CD4-positive, alpha-beta T cell (primary cell): Measurements from ENCODE around the gene AOC2. TPM values are rescaled to one million over a fixed set of nuclear protein-coding genes. Genes with fewer than 3 reads are reported as not detected.

Experiments
- ATAC-seq: fragments of 200-7000 bp; cut with Tn5 transposase; one replicate; pipeline ENCODE4 v1.10.0; 2022; ENCODE audit warnings: mild to moderate bottlenecking; ENCODE audit not compliant: poor library complexity
- CTCF ChIA-PET: fragments of 350-600 bp; sonication (Branson Sonifier 250); formaldehyde crosslinking; loops from one replicate; lab custom pipeline; 2021; ENCODE audit warnings: antibody characterized with exemption, inconsistent platforms; lab: Charles Lee
- POLR2A ChIA-PET: fragments of 350-600 bp; sonication (Branson Sonifier 250); formaldehyde crosslinking; loops from one replicate; lab custom pipeline; 2021; ENCODE audit warnings: antibody characterized with exemption, inconsistent platforms; lab: Charles Lee
- DNase-seq, 14 experiments: peaks; one replicate each; pipeline ENCODE4 v3.0.0-alpha.2; 2013 to 2020; ENCODE audit warnings: mixed read lengths in 2 of 14
- H3K27ac ChIP-seq, 2 donors: one replicate each; pipeline versions ENCODE4 v1.5.1 to v1.7.0; 2013; ENCODE audit warnings: low read length in 2 of 2, low read depth in 1 of 2, mild to moderate bottlenecking in 1 of 2
- H3K27me3 ChIP-seq, 2 experiments: 1 replicate in 1 of 2; 2 replicates in 1 of 2; pipeline versions ENCODE4 v1.6.1 to v1.7.0; 2013; ENCODE audit warnings: low read length in 2 of 2, control low read depth in 1 of 2, mild to moderate bottlenecking in 1 of 2, moderate library complexity in 1 of 2; ENCODE audit not compliant: insufficient read depth in 2 of 2, control insufficient read depth in 1 of 2
- H3K36me3 ChIP-seq: one replicate; pipeline ENCODE4 v1.6.1; 2013; ENCODE audit warnings: low read length, control low read depth; ENCODE audit not compliant: insufficient read depth
- H3K4me1 ChIP-seq: one replicate; pipeline ENCODE4 v1.6.1; 2013; ENCODE audit warnings: low read length, control low read depth; ENCODE audit not compliant: insufficient read depth
- H3K4me3 ChIP-seq: one replicate; pipeline ENCODE4 v1.5.1; 2013; ENCODE audit warnings: mild to moderate bottlenecking, low read length, moderate library complexity
- H3K9me3 ChIP-seq, 2 experiments: 1 replicate in 1 of 2; 2 replicates in 1 of 2; pipeline versions ENCODE4 v1.6.1 to v1.7.0; 2013; ENCODE audit warnings: low read length in 2 of 2, mild to moderate bottlenecking in 2 of 2, control low read depth in 1 of 2, moderate library complexity in 1 of 2; ENCODE audit not compliant: control insufficient read depth in 1 of 2, insufficient read depth in 1 of 2
- H3K27ac Mint-ChIP-seq: one replicate; pipeline ENCODE4 v1.8.0; 2020; ENCODE audit warnings: mixed read lengths
- H3K27me3 Mint-ChIP-seq: one replicate; pipeline ENCODE4 v1.8.0; 2021; ENCODE audit warnings: mixed read lengths
- H3K36me3 Mint-ChIP-seq: one replicate; pipeline ENCODE4 v1.8.0; 2021; ENCODE audit warnings: low read depth, mixed read lengths
- H3K4me1 Mint-ChIP-seq: one replicate; pipeline ENCODE4 v1.8.0; 2021; ENCODE audit warnings: low read depth, mixed read lengths
- H3K4me3 Mint-ChIP-seq: one replicate; pipeline ENCODE4 v1.8.0; 2020; ENCODE audit warnings: mild to moderate bottlenecking, mixed read lengths
- H3K9me3 Mint-ChIP-seq: one replicate; pipeline ENCODE4 v1.8.0; 2020; ENCODE audit warnings: mixed read lengths
- CTCF ChIP-seq: fragments of 200-600 bp; IDR thresholded peaks from one replicate; pipeline ENCODE4 v1.8.0; 2022; ENCODE audit warnings: antibody characterized with exemption, mild to moderate bottlenecking
- intact Hi-C, 2 experiments: fragments of 100-400 bp; cut with DNase I in 1 of 2; cut with micrococcal nuclease in 1 of 2; formaldehyde crosslinking; loops; one replicate each; pipeline versions ENCODE4 v1.15.1 to v1.9.0; 2023 to 2025; cut with DNase I, micrococcal nuclease
- total RNA-seq, 174 experiments: library from RNA in 2 of 174; stranded (reverse) in 2 of 174; gene quantifications; one replicate each; pipeline ENCODE4 v1.2.3 and lab custom pipeline; 2021 to 2026

The AOC2 gene
- total RNA-seq, 2 experiments from 2014 or later = 2.5 to 2.9 TPM

GRCh38 chr17:42857389-42857788, 13.0 kb downstream of the AOC2 start:
- Histone ChIP-seq H3K4me3 (no peak overlapping the region), H3K4me1 (no peaks in the 10 kb centered on the region), H3K27me3 (peaks cover 0 to 2% of the 10 kb centered on the region in 2 experiments), H3K36me3 (no peaks in the 10 kb centered on the region), H3K9me3 (no peaks in the 10 kb centered on the region), H3K27ac (no peak overlapping the region)
- ChIA-PET POLR2A (no interaction called here), CTCF (no interaction called here)
- DNase-seq (no peak), ATAC-seq (no peak)
- Mint-ChIP-seq H3K27ac (no peak overlapping the region), H3K9me3 (no peaks in the 10 kb centered on the region), H3K4me3 (no peak overlapping the region), H3K36me3 (no peaks in the 10 kb centered on the region), H3K4me1 (no peaks in the 10 kb centered on the region), H3K27me3 (no peaks in the 10 kb centered on the region)
- intact Hi-C loops = no loop called here
- no peak for TF ChIP-seq CTCF

GRCh38 chr17:42865638-42866094, 21.3 kb downstream of the AOC2 start:
- intact Hi-C loops = no loop called here
- H3K36me3 Mint-ChIP-seq = no peaks in the 10 kb centered on the region
- DNase-seq (no peak), ATAC-seq (no peak)
- H3K9me3 Mint-ChIP-seq = no peaks in the 10 kb centered on the region
- Histone ChIP-seq H3K36me3 (no peaks in the 10 kb centered on the region), H3K27ac (no peak overlapping the region), H3K27me3 (peaks cover 3 to 7% of the 10 kb centered on the region in 2 experiments), H3K9me3 (no peaks in the 10 kb centered on the region), H3K4me1 (no peaks in the 10 kb centered on the region), H3K4me3 (no peak overlapping the region)
- no peak overlapping the region for H3K4me3 Mint-ChIP-seq
- H3K27ac Mint-ChIP-seq = no peak overlapping the region
- peaks cover 9% of the 10 kb centered on the region for H3K27me3 Mint-ChIP-seq
- ChIA-PET POLR2A (no interaction called here), CTCF (no interaction called here)
- TF ChIP-seq CTCF = no peak
- H3K4me1 Mint-ChIP-seq = no peaks in the 10 kb centered on the region

GRCh38 chr17:42866216-42866615, 21.8 kb downstream of the AOC2 start:
- no peaks in the 10 kb centered on the region for H3K9me3 ChIP-seq
- no peak for TF ChIP-seq CTCF
- no peaks in the 10 kb centered on the region for H3K36me3 ChIP-seq
- peaks cover 4 to 7% of the 10 kb centered on the region in 2 experiments for H3K27me3 ChIP-seq
- no peak overlapping the region for H3K27ac Mint-ChIP-seq
- intact Hi-C loops = no loop called here
- no peak overlapping the region for H3K27ac ChIP-seq
- no peaks in the 10 kb centered on the region for H3K4me1 ChIP-seq
- ChIA-PET CTCF (no interaction called here), POLR2A (no interaction called here)
- H3K4me3 Mint-ChIP-seq = no peak overlapping the region
- H3K9me3 Mint-ChIP-seq = no peaks in the 10 kb centered on the region
- H3K4me1 Mint-ChIP-seq = no peaks in the 10 kb centered on the region
- H3K36me3 Mint-ChIP-seq = no peaks in the 10 kb centered on the region
- peaks cover 9% of the 10 kb centered on the region for H3K27me3 Mint-ChIP-seq
- DNase-seq (no peak), ATAC-seq (no peak)
- H3K4me3 ChIP-seq = no peak overlapping the region
